Memory B cell (primary cell): Measurements from ENCODE around the gene RAET1E.
"Not testable (repeated sequence)": the region's sequence is repeated elsewhere in the genome, so short reads cannot be mapped to it uniquely, and the experiment has no call there.

ENCODE experiments used
- ATAC-seq: fragments of 150-1000 bp; cut with Tn5 transposase; 2 replicates; pipeline ENCODE4 v1.10.0; 2021; ENCODE audit warnings: low read depth, mild to moderate bottlenecking, moderate library complexity
- DNase-seq, 2 donors: peaks; one replicate each; pipeline ENCODE4 v3.0.0; 2022; ENCODE audit warnings: low spot score in 2 of 2
- H3K27ac Mint-ChIP-seq: one replicate; pipeline ENCODE4 v1.8.0; 2022; ENCODE audit warnings: mild to moderate bottlenecking, moderate library complexity, mixed read lengths
- H3K27me3 Mint-ChIP-seq: one replicate; pipeline ENCODE4 v1.8.0; 2022; ENCODE audit warnings: mixed read lengths
- H3K36me3 Mint-ChIP-seq: one replicate; pipeline ENCODE4 v1.8.0; 2022; ENCODE audit warnings: mild to moderate bottlenecking, mixed read lengths
- H3K4me1 Mint-ChIP-seq: one replicate; pipeline ENCODE4 v1.8.0; 2022; ENCODE audit warnings: mixed read lengths
- H3K4me3 Mint-ChIP-seq: one replicate; pipeline ENCODE4 v1.8.0; 2022; ENCODE audit warnings: mild to moderate bottlenecking, moderate library complexity, mixed read lengths
- H3K9me3 Mint-ChIP-seq: one replicate; pipeline ENCODE4 v1.8.0; 2022; ENCODE audit warnings: mixed read lengths

RAET1E gene

GRCh38 chr6:149851461-149852110 is 46.3 kb downstream of the RAET1E start:
- peak overlapping the region; percentile 67 for H3K4me3 Mint-ChIP-seq
- peaks cover 28% of the 10 kb centered on the region for H3K4me1 Mint-ChIP-seq
- ATAC-seq = peak; percentile 26
- no peak for DNase-seq
- peak overlapping the region; percentile 77 for H3K27ac Mint-ChIP-seq
- peaks cover 1% of the 10 kb centered on the region for H3K9me3 Mint-ChIP-seq
- H3K36me3 Mint-ChIP-seq = peaks cover 2% of the 10 kb centered on the region
- peaks cover 2% of the 10 kb centered on the region for H3K27me3 Mint-ChIP-seq

GRCh38 chr6:149848343-149848742 is 49.6 kb downstream of the RAET1E start:
- not testable (repeated sequence) for H3K27me3 Mint-ChIP-seq, H3K9me3 Mint-ChIP-seq, H3K4me3 Mint-ChIP-seq, ATAC-seq, H3K27ac Mint-ChIP-seq, H3K36me3 Mint-ChIP-seq, DNase-seq
- peaks cover 21% of the 10 kb centered on the region for H3K4me1 Mint-ChIP-seq
